NOMO-1 treated with dmso at 0.1 percent for 144 hours (cell line): ENCODE measurements around the gene SFI1.
"Not testable (repeated sequence)": the region's sequence is repeated elsewhere in the genome, so short reads cannot be mapped to it uniquely, and the experiment has no call there.

Experiments
- DNase-seq: peaks from one replicate; lab custom pipeline; 2025; ENCODE audit not compliant: unreplicated experiment; lab: John Stamatoyannopoulos, UW

The SFI1 gene, protein sequence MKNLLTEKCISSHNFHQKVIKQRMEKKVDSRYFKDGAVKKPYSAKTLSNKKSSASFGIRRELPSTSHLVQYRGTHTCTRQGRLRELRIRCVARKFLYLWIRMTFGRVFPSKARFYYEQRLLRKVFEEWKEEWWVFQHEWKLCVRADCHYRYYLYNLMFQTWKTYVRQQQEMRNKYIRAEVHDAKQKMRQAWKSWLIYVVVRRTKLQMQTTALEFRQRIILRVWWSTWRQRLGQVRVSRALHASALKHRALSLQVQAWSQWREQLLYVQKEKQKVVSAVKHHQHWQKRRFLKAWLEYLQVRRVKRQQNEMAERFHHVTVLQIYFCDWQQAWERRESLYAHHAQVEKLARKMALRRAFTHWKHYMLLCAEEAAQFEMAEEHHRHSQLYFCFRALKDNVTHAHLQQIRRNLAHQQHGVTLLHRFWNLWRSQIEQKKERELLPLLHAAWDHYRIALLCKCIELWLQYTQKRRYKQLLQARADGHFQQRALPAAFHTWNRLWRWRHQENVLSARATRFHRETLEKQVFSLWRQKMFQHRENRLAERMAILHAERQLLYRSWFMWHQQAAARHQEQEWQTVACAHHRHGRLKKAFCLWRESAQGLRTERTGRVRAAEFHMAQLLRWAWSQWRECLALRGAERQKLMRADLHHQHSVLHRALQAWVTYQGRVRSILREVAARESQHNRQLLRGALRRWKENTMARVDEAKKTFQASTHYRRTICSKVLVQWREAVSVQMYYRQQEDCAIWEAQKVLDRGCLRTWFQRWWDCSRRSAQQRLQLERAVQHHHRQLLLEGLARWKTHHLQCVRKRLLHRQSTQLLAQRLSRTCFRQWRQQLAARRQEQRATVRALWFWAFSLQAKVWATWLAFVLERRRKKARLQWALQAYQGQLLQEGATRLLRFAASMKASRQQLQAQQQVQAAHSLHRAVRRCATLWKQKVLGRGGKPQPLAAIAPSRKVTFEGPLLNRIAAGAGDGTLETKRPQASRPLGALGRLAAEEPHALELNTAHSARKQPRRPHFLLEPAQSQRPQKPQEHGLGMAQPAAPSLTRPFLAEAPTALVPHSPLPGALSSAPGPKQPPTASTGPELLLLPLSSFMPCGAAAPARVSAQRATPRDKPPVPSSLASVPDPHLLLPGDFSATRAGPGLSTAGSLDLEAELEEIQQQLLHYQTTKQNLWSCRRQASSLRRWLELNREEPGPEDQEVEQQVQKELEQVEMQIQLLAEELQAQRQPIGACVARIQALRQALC

DNA sequence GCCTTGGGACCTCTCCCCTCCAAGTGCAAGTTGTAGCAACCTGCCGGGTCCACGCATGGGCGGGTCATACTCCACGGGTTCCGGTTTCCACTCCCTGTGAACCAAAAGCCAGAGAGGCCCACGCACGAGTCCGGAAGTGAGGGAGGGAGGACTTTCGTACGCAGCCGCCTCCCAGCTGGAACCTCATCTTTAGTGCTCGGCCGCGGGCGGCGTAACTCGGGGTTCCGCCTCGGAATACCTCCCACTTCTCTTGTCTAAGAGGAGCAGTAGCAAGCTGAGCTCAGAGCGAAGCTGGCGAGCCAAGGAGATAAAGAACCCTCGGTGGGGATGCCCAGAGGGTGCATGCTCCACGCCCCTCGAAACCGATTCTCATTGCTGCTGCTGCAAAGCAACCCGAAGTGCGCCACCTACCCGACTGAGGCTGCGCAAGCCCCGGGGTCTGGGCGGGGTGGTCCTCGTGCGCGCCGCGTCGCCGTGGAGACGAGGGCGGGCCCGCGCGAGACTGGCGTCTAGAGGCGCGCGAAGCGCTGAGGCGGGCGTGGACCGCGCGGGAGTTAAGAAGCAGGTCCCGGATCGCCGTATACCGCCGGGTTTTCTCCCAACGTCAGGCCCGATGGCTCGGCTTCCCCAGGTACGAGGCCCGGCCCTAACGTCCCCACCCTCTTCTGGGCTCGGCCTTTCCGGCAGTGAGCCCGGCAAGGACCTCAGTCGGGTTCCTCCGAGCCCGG is at the start of gene SFI1:
SFI1 (plus strand) TSS at position 530 of the 728 bp plus-strand sequence. CDS start 11,749 bp downstream, outside the sequence.
- peak; percentile 82 for DNase-seq

DNA sequence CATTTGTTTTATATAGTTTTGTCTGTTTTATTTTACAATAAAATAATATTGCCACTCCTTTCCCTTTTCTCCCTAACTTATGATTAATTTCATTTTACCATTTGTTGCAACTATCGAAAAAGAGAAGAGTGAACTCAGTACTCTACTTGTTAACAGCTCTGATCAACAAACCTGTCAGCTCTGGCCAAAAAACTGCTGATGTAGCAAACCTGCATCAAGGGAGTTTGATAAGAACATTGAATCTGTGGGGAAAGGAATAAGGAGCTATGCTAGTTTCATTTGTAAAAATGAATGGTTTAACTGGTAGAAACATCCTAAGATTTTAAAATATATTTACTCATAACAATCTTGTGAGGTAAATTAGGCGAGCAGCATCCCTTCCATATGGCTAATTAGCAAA is 49.6 kb upstream of the SFI1 start:
- DNase-seq: no peak

DNA sequence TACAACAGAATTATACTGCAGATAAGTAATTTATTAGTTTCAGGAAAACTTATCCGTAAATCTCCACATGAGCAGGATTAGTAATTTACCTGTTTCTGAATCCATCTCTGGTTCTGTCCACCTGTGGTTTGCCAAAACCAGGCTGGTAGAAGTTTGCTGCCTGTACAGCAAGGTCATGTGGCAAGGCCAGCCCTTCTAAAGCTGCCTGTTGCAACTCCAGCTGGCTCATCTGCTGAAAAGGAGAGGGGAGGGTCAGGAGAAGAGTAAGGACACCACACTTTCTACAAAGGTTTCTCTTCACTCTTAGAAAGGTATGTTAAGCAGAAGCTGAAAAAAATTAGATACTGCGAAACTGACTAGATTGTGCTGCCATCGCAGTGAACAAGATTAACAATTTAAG is 49.0 kb upstream of the SFI1 start:
- DNase-seq: no peak

DNA sequence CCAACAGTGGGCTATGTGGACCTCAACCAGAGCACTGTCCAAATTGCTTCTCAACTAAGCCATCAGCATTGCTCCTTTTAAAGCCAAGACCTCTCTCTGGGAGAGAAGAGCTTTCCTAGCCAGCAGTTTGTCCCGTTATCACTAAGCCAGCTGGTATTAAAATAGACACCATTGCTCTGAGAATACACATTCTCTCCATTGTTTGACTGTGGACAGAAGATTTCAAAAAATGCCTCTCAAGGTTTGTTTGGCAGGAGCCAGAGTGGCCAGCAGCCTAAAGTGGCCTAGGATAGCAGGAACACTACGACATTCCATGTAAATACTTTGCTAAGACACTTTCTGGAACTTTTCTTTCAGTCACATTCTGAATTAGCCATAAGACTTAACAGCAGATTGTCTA is 48.0 kb upstream of the SFI1 start:
- DNase-seq: no peak

DNA sequence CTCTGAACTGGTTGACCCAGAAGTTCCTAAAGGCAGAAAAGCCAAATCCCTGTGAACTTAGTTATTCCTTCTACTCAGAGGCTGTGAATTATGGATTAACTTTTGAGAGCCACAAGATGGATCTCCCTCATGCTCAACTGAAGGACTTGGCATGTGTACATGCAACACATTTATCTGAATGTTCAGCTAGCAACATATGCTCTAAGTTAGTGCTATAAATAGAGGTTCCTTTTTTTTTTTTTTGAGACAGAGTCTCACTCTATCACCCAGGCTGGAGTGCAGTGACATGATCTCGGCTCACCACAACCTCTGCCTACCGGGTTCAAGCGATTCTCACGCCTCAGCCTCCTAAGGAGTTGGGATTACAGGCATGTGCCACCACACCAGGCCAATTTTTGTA is 46.8 kb upstream of the SFI1 start:
- DNase-seq: no peak

DNA sequence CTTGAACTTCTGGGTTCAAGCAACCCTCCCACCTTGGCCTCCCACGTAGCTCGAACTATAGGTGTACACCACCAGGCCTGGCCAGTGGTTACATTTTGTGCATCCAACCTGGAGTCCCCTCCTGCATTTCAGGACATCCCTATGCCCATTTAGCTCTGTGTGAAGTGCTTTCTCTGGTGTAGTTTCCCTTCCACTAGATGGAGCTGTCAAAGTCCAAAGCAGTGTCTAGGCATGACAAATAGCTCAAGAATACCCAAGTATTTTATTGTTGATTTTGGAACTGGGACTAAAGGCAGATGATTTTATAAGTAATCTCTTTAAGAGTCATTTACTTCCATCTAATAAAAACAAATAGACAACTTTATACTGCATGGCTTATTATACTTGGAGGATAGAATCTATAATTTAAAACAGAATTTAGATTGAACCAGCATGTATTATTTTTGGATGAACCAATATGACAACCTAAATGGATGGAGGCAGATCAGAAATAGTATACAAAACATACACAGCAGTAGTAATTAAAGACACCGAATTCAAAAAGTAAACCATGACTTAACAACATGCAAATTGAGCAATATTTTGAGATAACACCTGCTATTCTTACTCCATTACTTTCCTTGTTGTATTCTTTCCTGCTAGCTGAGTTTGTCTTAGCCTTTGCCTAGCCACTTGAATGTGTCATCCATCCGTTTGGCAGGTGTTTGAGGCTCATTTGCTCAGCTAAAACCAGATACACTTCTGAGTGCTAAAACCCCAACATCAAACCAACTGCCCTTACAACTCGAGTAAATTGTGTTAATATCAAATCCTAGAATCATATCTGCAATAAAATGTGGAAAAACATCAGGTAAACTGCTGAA is 44.4 kb upstream of the SFI1 start:
- no peak for DNase-seq

DNA sequence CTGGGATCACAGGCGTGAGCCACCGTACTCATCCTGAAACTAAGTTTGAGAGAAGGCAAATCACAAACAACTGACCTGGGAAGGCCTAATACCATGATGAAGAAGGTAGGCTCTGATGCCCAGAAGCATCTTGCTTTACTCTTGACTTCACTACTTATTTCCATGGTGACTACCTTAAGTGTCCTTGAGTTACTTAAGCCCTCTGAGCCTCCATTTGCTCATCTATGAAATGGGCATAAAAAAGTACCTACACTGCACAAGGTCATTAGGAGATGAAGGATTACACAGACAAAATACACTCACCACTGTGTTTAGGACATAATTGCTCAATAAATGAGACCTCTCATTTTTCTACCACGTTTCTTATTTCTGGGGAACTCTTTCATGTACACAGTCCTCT is 34.6 kb upstream of the SFI1 start:
- no peak for DNase-seq

DNA sequence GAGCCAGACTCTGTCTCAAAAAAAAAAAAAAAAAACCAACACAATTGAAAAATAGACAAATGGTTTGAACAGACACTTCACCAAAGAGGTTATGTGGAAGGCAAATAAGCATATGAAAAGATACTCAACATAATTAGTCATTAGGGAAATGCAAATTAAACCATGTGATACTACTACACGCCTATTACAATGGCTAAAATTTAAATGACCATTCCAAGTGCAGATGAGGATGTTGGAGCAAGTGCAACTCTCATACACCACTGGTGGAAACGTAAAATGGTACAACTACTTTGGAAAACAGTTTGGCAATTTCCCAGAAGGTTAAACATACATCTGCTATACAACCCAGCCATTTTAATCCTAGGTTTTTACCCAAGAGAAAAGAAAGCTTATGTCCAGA is 31.0 kb upstream of the SFI1 start:
- DNase-seq: no peak

DNA sequence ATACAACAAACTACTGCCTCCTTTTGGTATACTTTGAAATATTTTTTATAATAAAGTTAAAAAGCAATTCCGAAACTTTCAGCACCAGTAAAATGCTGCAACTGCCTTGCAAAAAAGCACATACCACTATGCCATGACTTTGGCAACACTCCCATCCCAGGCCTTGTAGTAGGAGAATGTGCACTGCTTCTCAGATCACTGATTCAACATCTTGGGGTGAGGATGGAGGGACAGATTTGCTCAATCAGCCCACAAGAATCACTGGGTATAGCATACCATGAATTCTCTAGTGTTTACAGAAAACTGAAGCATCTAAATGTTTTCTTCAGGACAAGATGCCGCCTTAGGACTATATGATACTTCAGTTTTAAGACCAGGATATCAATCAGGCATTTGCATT is 21.6 kb upstream of the SFI1 start:
- no peak for DNase-seq

DNA sequence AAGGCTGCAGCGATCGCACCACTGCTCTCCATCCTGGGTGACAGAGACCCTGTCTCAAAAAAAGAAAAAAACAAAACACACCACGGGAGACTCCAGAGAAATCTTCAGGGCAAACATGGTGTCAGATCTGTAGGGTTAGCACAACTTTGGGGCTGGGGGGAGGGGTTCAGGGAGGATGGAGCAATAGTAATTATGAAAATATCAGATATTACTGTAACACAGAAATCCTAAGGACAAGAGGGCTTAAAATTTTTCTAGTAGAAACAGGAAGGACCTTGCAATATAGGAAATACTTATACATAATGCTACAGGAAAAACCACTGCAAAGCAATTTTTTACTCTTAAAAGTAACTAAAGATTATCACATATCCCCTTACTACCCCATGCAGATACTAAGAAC is 20.5 kb upstream of the SFI1 start:
- DNase-seq: no peak

DNA sequence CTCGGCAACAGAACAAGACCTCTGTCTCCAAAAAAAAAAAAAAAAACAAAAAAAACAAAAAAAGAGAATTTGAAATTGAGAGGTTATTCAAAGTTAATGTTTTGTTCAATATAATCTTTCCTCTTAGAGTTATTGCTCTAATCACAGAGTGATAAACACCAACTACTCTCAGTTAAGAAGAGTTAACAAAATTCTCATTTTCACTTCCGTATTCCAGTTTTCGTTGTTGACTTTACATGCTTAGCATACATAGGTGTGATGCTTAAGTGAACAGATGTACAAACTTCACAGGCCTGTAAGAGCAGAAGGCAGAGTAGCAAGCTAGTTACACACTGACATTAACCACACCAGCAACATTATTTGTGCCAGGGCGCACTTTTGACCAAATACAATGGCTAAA is 19.0 kb upstream of the SFI1 start:
- no peak for DNase-seq

DNA sequence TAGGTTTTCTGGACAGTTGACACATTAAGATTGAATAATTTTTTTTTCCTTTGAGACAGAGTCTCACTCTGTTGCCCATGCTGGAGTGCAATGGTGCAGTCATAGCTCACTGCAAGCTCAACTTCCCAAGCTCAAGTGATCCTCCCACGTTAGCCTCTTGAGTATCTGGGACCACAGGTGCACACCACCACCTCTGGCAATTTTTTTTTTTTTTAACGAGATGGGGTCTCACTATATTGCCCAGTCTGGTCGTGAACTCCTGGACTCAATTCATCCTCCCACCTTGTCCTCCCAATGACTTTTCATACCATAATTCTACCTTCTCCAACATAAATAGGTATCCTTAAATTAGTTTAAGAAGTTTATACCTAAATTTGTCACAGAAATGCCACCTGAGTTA is 15.2 kb upstream of the SFI1 start:
- DNase-seq: no peak

DNA sequence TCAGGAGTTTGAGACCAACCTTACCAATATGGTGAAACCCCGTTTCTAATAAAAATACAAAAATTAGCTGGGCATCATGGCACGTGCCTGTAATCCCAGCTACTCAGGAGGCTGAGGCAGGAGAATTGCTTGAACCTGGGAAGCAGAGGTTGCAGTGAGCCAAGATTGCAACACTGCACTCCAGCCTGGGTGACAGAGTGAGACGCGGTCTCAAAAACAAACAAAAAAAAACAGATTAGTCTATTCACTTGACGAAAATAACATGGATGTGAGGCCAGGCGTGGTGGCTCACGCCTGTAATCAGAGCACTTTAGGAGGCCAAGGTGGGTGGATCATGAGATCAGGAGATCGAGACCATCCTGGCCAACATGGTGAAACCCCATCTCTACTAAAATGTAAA is 13.9 kb upstream of the SFI1 start:
- not testable (repeated sequence) for DNase-seq

DNA sequence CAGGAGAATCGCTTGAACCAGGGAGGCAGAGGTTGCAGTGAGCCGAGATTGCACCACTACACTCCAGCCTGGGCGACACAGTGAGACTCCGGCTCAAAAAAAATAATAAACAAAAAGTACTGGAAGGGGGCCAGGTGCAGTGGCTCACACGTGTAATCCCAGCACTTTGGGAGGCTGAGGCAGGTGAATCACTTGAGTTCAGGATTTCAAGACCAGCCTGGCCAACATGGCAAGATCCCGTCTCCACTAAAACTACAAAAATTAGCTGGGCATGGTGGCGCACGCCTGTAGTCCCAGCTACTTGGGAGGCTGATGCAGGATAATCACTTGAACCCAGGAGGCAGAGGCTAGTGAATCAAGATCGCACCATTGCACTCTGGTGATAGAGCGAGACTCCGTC is 10.0 kb upstream of the SFI1 start:
- not testable (repeated sequence) for DNase-seq

DNA sequence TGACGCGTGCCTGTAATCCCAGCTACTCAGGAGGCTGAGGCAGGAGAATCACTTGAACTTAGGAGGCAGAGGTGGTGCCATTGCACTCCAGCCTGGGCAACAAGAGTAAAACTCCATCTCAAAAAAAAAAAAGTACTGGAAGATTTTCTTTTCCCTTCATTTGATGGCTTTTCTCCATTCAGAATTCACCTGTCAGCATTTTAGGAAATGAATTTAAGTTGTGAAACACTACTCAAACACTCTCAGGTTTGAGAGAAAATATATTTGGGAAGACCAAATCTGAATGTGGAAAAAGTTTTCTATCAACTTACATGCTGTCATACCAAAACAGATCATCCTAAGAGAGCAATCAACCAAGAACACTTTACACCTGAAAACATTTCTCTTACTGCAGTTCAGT is 9.4 kb upstream of the SFI1 start:
- no peak for DNase-seq

DNA sequence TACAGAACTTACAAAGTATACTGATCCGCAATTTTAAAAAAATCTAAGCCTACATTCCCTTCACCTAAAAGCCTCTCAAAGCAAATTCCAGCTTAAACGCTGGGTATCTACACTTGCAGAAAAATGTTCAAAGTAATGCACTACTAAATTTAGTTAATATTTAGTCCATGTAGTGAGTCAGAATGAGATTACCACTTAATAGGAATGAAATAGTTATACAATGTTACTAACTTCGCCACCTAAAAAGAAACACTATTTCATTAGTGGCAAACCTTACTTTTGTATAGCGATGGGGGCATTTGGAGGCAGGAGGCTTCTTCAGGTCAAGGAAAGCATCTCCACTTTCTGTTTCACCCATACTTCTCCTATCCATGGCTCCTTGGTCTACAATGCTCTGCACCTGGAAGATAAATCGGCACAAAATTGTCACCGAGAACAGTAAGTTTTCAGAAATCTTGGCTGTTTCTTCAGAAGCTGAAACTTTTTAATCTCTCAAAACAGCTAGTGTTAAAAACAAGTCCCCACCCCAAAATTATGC is 7.9 kb upstream of the SFI1 start:
- DNase-seq: no peak

DNA sequence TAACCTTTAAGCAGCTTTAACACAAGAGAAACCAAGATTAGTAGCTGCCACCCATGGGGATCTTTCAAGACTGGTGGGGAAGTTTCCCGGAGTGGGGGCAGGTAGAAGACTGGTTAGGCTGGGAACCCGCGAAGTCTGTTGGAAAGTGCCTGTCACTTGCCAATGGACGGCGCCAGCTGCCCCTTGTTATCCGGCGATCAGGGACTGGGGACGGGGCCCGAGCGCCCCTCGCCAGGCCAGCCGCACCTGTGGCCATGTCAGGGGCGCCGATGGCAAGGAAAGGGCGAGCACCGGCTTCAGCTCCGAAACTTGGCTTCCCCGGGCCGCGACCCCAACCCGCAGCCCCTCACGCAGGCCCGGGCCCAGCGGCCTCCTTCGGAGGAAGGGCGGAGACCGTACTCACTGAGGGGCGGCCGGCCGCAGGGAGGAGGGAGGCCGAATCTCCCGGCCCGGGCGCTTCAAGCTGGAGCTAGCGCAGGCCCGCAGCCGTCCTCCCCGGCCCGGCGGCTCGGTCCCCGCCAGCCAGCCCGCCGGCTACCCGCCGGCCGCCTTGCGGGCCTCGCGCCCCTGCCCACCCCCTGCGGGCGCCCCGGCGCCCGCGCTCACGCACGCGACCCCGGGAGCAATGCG is 7.2 kb upstream of the SFI1 start:
- no peak for DNase-seq

DNA sequence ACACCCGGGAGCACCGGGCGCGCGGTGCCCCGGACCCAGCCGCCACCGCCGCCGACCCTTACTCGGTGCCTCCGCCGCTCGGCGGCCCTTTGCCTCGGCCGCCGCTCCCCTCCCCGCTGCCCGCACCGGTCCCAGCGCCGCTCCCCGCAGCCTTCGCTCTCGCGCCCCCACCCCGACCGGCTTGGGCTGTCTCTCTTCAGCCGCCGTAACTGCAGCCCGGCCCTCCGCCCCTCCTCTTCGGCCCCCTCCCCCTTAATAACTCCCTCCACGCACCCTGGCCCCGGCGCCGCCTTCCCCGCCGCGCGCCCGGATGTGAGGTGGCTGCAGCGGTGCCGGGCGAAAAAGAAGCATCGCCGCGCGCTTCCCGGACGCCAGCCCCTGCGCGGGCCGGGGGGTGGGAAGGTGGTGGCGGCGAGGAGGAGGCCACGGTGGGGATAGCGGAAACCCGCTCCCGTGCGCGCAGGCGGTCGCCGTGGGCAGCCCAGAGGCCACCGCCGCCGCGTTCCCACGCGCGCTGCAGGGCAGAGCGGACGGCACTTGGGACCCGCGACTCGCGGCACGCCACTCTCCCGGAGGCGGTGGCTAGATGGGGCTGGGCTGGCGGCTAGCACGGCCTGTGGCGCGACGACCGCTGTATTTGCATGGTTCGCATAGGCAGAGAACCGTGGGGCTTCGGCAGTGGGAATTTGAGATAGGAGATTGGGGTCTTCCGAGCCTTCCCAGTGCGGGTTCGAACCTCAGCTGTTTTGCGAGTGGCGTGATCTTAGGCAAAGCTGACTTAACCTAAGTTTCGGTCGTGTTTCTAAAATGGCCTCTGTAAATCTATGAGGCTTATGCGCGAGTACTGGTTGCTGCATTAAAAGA is 6.5 kb upstream of the SFI1 start, which contains the start of gene EIF4ENIF1:
EIF4ENIF1 (minus strand) TSS at position 211 of the 864 bp plus-strand sequence. CDS start 1,124 bp downstream, outside the sequence.
- DNase-seq: peak; percentile 65
